ENCODE results near the gene ZNF692. TPM values are rescaled to one million over a fixed set of nuclear protein-coding genes. Genes with fewer than 3 reads are reported as not detected.
A peak's percentile ranks its signal among the peaks of the same experiment; 100 is the strongest.

Gene ZNF692
- total and polyA plus RNA-seq, 7 donors, result 13.4 to 30.8 (median 19.6) TPM

- peak in 1 of 2 donors; percentile 76 for DNase-seq
- intact Hi-C loops (cut with DNase I), result no loop called here
- H3K9me3 ChIP-seq, result no peaks in the 10 kb centered on the region
- peaks cover 0 to 51% of the 10 kb centered on the region in 2 donors for H3K36me3 ChIP-seq (ENCODE audit: insufficient read depth in 1 of 2, low read depth in 1 of 2)
- H3K27me3 ChIP-seq (ENCODE audit: insufficient read depth in 3 of 3, low read length in 2 of 3), result no peaks in the 10 kb centered on the region
- H3K27ac ChIP-seq, result no peak overlapping the region
- peak in 1 of 4 donors; percentile 32 for ATAC-seq
- H3K4me1 ChIP-seq, result no peaks in the 10 kb centered on the region
- TF ChIP-seq CTCF (IDR thresholded peaks at IDR 0.05), result no peak
- 55 to 65% (median 58%) methylated on average over 12 of the region's 12 CpGs for WGBS, 3 donors
- no peak overlapping the region for H3K4me3 ChIP-seq
These were observed 48.0 kb downstream of the ZNF692 start for GRCh38 chr1:248810727-248811513.

DNA sequence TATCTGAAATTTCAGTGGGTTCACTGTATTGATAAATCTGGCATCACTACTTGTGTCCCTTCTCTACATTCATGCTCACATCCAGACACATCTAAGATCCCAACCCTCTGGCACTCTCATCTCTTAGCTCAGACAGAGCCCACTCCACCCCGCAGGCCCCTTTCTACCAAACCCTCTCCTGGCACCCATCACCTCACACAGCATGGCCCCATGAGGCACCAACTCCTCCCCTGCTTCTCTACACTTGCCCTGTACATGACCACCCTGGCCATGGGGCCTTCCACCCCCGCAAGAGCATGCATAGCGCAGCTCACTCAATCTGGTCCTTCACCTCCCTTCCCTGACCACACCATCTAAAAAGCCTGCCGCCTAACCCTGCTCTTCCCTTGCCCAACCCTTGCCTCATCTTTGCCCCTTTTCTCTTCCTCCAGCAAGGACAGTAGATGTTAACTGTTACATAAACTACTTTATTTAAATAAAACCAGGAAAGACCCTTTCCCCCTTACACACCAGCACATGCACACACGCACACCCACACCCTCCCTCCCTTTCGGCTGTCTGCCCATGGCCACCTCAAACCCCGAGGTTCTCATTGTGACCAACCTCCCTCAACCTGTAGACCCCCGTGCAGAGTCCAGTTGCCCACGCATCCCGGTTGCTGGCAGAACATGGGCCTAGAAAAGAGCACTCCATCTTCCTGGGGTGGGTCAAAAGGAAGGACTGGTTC, 48.7 kb downstream of the ZNF692 start:
- intact Hi-C loops (cut with DNase I), result loop anchor here in 1 of 2 donors (5.0 kb wide), 1 partner anchor 113 kb away; no protein-coding TSS in a partner anchor
- Histone ChIP-seq H3K4me3 (no peak overlapping the region), H3K9me3 (no peaks in the 10 kb centered on the region), H3K4me1 (no peaks in the 10 kb centered on the region), H3K27me3 (ENCODE audit: insufficient read depth in 3 of 3, low read length in 2 of 3) (no peaks in the 10 kb centered on the region), H3K27ac (no peak overlapping the region), H3K36me3 (ENCODE audit: insufficient read depth in 1 of 2, low read depth in 1 of 2) (peaks cover 0 to 43% of the 10 kb centered on the region in 2 donors)
- no peak for TF ChIP-seq CTCF (IDR thresholded peaks at IDR 0.05)
- no peak for ATAC-seq
- 77 to 81% (median 77%) methylated on average over 10 of the region's 10 CpGs for WGBS, 3 donors
- DNase-seq, result no peak

DNA sequence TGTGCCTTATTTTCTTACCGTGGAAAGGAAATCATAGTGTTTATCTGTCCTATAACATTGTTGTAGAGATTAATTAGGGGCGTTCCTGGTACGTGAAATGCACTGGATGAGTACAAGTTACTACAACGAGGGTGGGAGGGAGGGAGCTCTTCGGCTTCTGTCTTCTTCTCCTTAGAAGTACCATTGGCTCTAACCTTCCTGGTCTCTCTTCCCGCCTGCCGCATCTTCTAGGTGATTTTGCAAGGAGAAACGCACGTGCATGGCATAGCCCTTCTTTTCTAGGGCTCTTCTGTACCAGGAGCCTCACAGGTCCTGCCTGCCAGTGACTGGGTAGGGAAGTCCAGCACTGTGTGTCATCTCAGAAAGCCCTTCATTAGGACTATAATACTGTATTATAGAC, 50.0 kb downstream of the ZNF692 start:
- intact Hi-C loops (cut with DNase I), result loop anchor here in 1 of 2 donors (5.0 kb wide), 1 partner anchor 112 kb away; no protein-coding TSS in a partner anchor
- no peaks in the 10 kb centered on the region for H3K9me3 ChIP-seq
- no peak for ATAC-seq

DNA sequence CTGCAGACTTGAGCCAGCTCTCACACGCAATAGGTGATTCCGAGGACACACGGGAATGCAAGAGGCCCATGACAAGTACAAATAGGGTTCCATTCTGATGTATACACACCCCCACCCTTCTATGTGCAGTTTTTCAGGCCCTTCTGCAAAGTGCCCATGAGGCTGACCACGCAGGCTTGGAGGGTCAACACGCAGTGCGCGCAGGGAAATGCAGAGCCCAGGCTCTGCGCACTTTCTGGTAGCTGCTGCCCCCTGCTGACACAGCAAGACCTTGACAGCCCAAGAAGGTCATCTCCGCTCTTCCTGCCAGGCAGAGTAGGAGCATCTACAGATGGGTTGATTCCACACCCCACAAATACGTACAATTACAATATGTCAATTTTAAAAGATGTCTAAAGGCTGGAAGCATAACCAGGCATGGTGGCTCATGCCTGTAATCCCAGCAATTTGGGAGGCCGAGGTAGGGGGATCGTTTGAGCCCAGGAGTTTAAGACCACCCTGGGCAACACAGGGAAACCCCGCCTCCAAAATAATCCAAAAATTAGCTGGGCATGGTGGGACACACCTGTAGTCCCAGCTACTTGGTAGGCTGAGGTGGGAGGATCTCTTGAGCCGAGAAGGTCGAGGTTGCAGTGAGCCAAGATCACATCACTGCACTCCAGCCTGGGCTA, 51.7 kb downstream of the ZNF692 start:
- ATAC-seq (peak; percentile 64 to 83 (median 79)), DNase-seq (peak in 1 of 2 donors; percentile 75)
- Histone ChIP-seq H3K4me1 (no peaks in the 10 kb centered on the region), H3K27ac (no peak overlapping the region), H3K27me3 (ENCODE audit: insufficient read depth in 3 of 3, low read length in 2 of 3) (no peaks in the 10 kb centered on the region), H3K9me3 (no peaks in the 10 kb centered on the region), H3K36me3 (ENCODE audit: insufficient read depth in 1 of 2, low read depth in 1 of 2) (peaks cover 0 to 14% of the 10 kb centered on the region in 2 donors), H3K4me3 (no peak overlapping the region)
- intact Hi-C loops (cut with DNase I), result loop anchor here in 1 of 2 donors (2.0 to 5.0 kb wide), 2 partner anchors 110 to 184 kb away; no protein-coding TSS in a partner anchor
- peak; percentile 74 for TF ChIP-seq CTCF (IDR thresholded peaks at IDR 0.05)
- WGBS, 3 donors, result 47 to 53% (median 49%) methylated on average over 15 of the region's 15 CpGs

More for the DNA sequence above, 50.0 kb downstream of the ZNF692 start:
- no peak for DNase-seq
- Histone ChIP-seq H3K27me3 (ENCODE audit: insufficient read depth in 3 of 3, low read length in 2 of 3) (no peaks in the 10 kb centered on the region), H3K36me3 (ENCODE audit: insufficient read depth in 1 of 2, low read depth in 1 of 2) (peaks cover 0 to 30% of the 10 kb centered on the region in 2 donors), H3K27ac (no peak overlapping the region), H3K4me3 (no peak overlapping the region), H3K4me1 (no peaks in the 10 kb centered on the region)
- 78 to 85% (median 82%) methylated on average over 9 of the region's 9 CpGs for WGBS, 3 donors
- no peak for TF ChIP-seq CTCF (IDR thresholded peaks at IDR 0.05)

Data from psoas muscle (tissue), 8 donors.